Measurements from ENCODE around the gene BLID. TPM values are rescaled to one million over a fixed set of nuclear protein-coding genes. Genes with fewer than 3 reads are reported as not detected.
A peak's percentile ranks its signal among the peaks of the same experiment; 100 is the strongest.

The BLID gene
- total RNA-seq, 2 donors from 2014 or later = not detected

DNA sequence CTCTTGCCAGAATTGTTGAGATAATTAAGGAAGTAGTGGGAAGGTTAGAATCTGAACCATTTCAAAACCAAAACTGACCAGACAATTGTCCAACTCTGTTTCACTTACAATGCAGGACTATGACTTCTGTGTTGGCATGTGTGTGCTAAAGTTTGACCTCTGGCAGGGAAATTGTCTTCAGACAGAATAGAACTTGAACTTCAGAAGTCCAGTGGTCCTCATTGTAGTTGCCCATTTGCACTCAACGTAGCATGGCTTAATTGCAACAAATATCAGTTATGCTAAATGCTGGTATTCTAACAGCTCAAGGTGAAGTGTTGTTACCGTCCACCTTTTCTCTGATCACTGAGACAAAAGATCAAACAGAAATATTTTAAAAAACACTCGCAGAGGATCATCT, 47.2 kb downstream of the BLID start:
- Mint-ChIP-seq H3K4me1 (no peaks in the 10 kb centered on the region), H3K4me3 (no peak overlapping the region), H3K27me3 (ENCODE audit: insufficient read depth) (no peaks in the 10 kb centered on the region), H3K27ac (no peak overlapping the region), H3K36me3 (ENCODE audit: low read depth) (no peaks in the 10 kb centered on the region), H3K9me3 (peaks cover 6% of the 10 kb centered on the region)
- no peak for DNase-seq
- Histone ChIP-seq H3K36me3 (ENCODE audit: control insufficient read depth, insufficient read depth, low read length) (no peaks in the 10 kb centered on the region), H3K27me3 (ENCODE audit: control insufficient read depth, insufficient read depth, low read length, poor library complexity, severe bottlenecking) (no peaks in the 10 kb centered on the region), H3K9me3 (ENCODE audit: control insufficient read depth, low read length) (no peaks in the 10 kb centered on the region), H3K4me3 (ENCODE audit: low read length) (no peak overlapping the region), H3K4me1 (ENCODE audit: control insufficient read depth, insufficient read depth, low read length) (no peaks in the 10 kb centered on the region), H3K27ac (ENCODE audit: low read depth, low read length) (no peak overlapping the region), H3K9ac (ENCODE audit: extremely low read depth, low read length, poor library complexity, severe bottlenecking) (no peak overlapping the region)
- TF ChIP-seq, protein P1, sequence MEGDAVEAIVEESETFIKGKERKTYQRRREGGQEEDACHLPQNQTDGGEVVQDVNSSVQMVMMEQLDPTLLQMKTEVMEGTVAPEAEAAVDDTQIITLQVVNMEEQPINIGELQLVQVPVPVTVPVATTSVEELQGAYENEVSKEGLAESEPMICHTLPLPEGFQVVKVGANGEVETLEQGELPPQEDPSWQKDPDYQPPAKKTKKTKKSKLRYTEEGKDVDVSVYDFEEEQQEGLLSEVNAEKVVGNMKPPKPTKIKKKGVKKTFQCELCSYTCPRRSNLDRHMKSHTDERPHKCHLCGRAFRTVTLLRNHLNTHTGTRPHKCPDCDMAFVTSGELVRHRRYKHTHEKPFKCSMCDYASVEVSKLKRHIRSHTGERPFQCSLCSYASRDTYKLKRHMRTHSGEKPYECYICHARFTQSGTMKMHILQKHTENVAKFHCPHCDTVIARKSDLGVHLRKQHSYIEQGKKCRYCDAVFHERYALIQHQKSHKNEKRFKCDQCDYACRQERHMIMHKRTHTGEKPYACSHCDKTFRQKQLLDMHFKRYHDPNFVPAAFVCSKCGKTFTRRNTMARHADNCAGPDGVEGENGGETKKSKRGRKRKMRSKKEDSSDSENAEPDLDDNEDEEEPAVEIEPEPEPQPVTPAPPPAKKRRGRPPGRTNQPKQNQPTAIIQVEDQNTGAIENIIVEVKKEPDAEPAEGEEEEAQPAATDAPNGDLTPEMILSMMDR (conservative IDR thresholded peaks at IDR 0.05) = no peak
- 88 to 94% methylated on average over 3 of the region's 3 CpGs for WGBS, 2 experiments (ENCODE audit: insufficient coverage in 1 of 2, insufficient read length in 1 of 2)

DNA sequence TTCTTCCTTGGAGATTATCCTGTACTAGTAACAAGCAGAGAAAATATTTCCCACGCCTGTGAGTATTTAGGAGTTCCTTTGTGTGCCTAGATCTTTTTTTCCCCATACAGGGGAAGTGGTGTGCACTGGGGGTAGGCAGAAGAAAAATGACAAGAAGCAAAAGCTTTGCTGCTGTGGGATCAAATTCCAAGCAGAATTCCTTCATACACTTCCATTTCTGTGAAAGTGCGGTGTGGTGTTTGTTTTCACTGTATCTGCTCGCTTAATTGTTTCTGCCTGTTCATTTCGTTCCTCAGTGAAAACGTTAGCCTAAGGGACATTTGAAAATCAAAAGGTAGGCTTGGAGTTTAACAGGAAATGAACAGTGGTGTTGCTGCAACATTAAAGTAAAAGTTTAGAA, 47.9 kb downstream of the BLID start:
- Mint-ChIP-seq H3K27me3 (ENCODE audit: insufficient read depth) (no peaks in the 10 kb centered on the region), H3K4me1 (no peaks in the 10 kb centered on the region), H3K27ac (no peak overlapping the region), H3K9me3 (peaks cover 6% of the 10 kb centered on the region), H3K36me3 (ENCODE audit: low read depth) (no peaks in the 10 kb centered on the region), H3K4me3 (no peak overlapping the region)
- 82% methylated on average over 5 of the region's 5 CpGs; no CpG with 5 or more reads in 1 of the 2 experiments for WGBS, 2 experiments (ENCODE audit: insufficient coverage in 1 of 2, insufficient read length in 1 of 2)
- no peaks in the 10 kb centered on the region for H3K27me3 ChIP-seq (ENCODE audit: control insufficient read depth, insufficient read depth, low read length, poor library complexity, severe bottlenecking)
- no peaks in the 10 kb centered on the region for H3K9me3 ChIP-seq (ENCODE audit: control insufficient read depth, low read length)
- H3K4me3 ChIP-seq (ENCODE audit: low read length) = no peak overlapping the region
- no peak for DNase-seq
- H3K9ac ChIP-seq (ENCODE audit: extremely low read depth, low read length, poor library complexity, severe bottlenecking) = no peak overlapping the region
- H3K27ac ChIP-seq (ENCODE audit: low read depth, low read length) = peak overlapping the region; percentile 76
- H3K36me3 ChIP-seq (ENCODE audit: control insufficient read depth, insufficient read depth, low read length) = no peaks in the 10 kb centered on the region
- TF ChIP-seq, protein P1 (conservative IDR thresholded peaks at IDR 0.05) = no peak
- H3K4me1 ChIP-seq (ENCODE audit: control insufficient read depth, insufficient read depth, low read length) = no peaks in the 10 kb centered on the region

Small RNA genes lying within 50 kb of the gene (microRNA-seq; reads per million reads assigned to microRNA genes)
- gene MIR100 (ENCODE audit: borderline microRNAs expressed) (337 reads per million, percentile 86 among the genes with 10 or more reads in this experiment), gene MIR125B1 (ENCODE audit: borderline microRNAs expressed) (4.2 reads per million, percentile 28 among the genes with 10 or more reads in this experiment), gene MIRLET7A2 (ENCODE audit: borderline microRNAs expressed) (10.8 reads per million, percentile 46 among the genes with 10 or more reads in this experiment)

All from endodermal cell (in vitro differentiated cells).